Gastroesophageal sphincter (tissue), 3 donors: ENCODE data around the gene RC3H2.

Source experiments
- CTCF ChIP-seq, 4 experiments: fragments of 200-600 bp in 2 of 4; fragments of 450-650 bp in 2 of 4; sonication (generic) in 1 of 4; IDR thresholded peaks; one replicate each; pipeline ENCODE4 v1.5.1; 2017 to 2019; ENCODE audit warnings: antibody characterized with exemption in 4 of 4, mild to moderate bottlenecking in 2 of 4, moderate library complexity in 2 of 4
- EP300 ChIP-seq: sonication (generic); formaldehyde crosslinking; IDR thresholded peaks from one replicate; pipeline ENCODE4 v1.6.1; 2017; ENCODE audit warnings: antibody characterized with exemption, mild to moderate bottlenecking
- POLR2A ChIP-seq, 2 donors: fragments of 450-650 bp; IDR thresholded peaks; one replicate each; pipeline ENCODE4 v1.6.1; 2017; ENCODE audit warnings: antibody characterized with exemption in 2 of 2, mild to moderate bottlenecking in 2 of 2, moderate library complexity in 1 of 2

- TF ChIP-seq POLR2A (IDR thresholded peaks at IDR 0.05) = no peak
- TF ChIP-seq CTCF (IDR thresholded peaks at IDR 0.05) = no peak
- no peak for TF ChIP-seq EP300
Observed at GRCh38 chr9:122875523-122875922, 29.6 kb downstream of the RC3H2 start.
